Measurements from ENCODE around the gene DDB1.
A peak's percentile ranks its signal among the peaks of the same experiment; 100 is the strongest.

Gene DDB1

GRCh38 chr11:61332797-61333549 lies at the start of gene DDB1, which contains the start of gene TKFC:
Gene DDB1 (minus strand): TSS chr11:61333105. CDS start chr11:61332968, 137 bp downstream.
Gene TKFC (plus strand): TSS chr11:61333228. CDS start chr11:61334729, 1,501 bp downstream.
- peaks cover 5 to 21% (median 16%) of the 10 kb centered on the region in 5 donors for H3K36me3 ChIP-seq (ENCODE audit: control insufficient read depth in 5 of 5, insufficient read depth in 5 of 5, low read length in 5 of 5)
- peak within 1 kb of the TSS; percentile 92 to 98 (median 92) for H3K4me3 ChIP-seq (ENCODE audit: low read depth in 1 of 5, low read length in 5 of 5)
- no peaks in the 10 kb centered on the region for H3K9me3 ChIP-seq (ENCODE audit: control insufficient read depth in 5 of 5, low read length in 5 of 5)
- peak within 1 kb of the TSS; percentile 89 for H3K27ac ChIP-seq (ENCODE audit: low read depth, low read length)
- H3K4me1 ChIP-seq (ENCODE audit: control insufficient read depth in 5 of 5, insufficient read depth in 5 of 5, low read length in 5 of 5), result peaks cover 10 to 41% (median 38%) of the 10 kb centered on the region in 5 donors
- H3K9ac ChIP-seq (ENCODE audit: low read length in 5 of 5), result peak within 1 kb of the TSS; percentile 92 to 100 (median 99)
- no peaks in the 10 kb centered on the region for H3K27me3 ChIP-seq (ENCODE audit: control insufficient read depth in 5 of 5, insufficient read depth in 4 of 5, low read length in 5 of 5)

GRCh38 chr11:61380884-61381283 lies 48.0 kb upstream of the DDB1 start:
- H3K9me3 ChIP-seq (ENCODE audit: control insufficient read depth in 5 of 5, low read length in 5 of 5), result no peaks in the 10 kb centered on the region
- no peak overlapping the region for H3K9ac ChIP-seq (ENCODE audit: low read length in 5 of 5)
- peaks cover 0 to 3% (median 0%) of the 10 kb centered on the region in 5 donors for H3K36me3 ChIP-seq (ENCODE audit: control insufficient read depth in 5 of 5, insufficient read depth in 5 of 5, low read length in 5 of 5)
- H3K4me3 ChIP-seq (ENCODE audit: low read depth in 1 of 5, low read length in 5 of 5), result no peak overlapping the region
- H3K4me1 ChIP-seq (ENCODE audit: control insufficient read depth in 5 of 5, insufficient read depth in 5 of 5, low read length in 5 of 5), result peaks cover 2 to 29% (median 16%) of the 10 kb centered on the region in 5 donors
- H3K27ac ChIP-seq (ENCODE audit: low read depth, low read length), result no peak overlapping the region
- no peaks in the 10 kb centered on the region for H3K27me3 ChIP-seq (ENCODE audit: control insufficient read depth in 5 of 5, insufficient read depth in 4 of 5, low read length in 5 of 5)

DNA sequence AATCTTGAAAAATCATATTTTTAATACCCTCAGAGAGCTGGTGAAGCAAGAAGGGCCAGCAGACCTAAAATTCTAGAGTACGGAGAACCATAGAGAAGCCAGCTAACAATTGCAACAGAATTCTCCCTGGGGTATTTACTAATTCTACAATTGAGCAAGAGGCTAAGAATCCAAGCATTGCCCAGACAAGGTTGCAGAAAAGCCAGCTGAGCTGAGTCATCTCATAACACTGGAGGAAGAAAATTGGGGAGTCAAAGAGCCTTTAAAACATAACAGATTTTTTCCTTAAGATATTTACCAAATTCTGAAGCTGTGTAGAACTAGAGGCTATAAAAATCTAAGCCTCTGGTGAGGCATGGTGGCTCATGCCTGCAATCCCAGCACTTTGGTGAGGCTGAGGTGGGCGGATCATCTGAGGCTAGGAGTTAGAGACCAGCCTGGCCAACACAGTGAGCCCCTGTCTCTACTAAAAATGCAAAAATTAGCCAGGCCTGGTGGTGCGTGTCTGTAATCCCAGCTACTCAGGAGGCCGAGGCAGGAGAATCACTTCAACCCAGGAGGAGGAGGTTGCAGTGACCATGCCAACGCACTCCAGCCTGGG lies 45.9 kb upstream of the DDB1 start:
- Histone ChIP-seq H3K27ac (ENCODE audit: low read depth, low read length) (peak overlapping the region; percentile 74), H3K4me1 (ENCODE audit: control insufficient read depth in 5 of 5, insufficient read depth in 5 of 5, low read length in 5 of 5) (peaks cover 0 to 21% (median 9%) of the 10 kb centered on the region in 5 donors), H3K9me3 (ENCODE audit: control insufficient read depth in 5 of 5, low read length in 5 of 5) (no peaks in the 10 kb centered on the region)

DNA sequence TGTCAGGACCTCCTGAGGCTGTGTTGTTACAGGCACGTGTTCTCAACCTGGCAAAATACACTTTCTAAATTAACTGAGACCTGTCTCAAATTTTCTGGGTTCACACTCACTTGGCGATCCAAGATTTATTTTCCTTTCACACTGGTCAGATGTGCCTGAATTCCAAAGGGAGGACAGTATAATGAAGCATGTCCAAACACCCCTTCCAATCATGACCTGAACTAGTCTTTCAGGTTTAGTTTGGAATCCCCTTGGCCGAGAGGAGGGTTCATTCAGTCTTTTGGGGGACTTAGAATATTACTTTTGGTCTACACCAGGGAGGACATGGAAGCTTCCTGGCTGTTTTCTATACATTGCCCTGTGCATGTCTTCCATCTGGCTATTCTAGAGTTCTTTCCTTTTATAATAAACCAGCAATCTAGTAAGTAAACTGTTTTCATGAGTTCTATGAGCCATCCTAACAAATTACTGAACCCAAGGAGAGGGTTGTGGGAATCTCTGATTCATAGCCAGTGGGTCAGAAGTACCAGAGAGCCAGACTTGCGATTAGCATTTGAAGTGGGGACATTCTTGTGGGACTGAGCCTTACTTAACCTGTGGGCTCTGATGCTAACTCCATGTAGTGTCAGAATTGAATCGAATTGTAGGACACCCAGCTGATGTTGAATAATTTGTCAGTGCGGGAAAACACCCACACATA lies 44.7 kb upstream of the DDB1 start:
- H3K4me1 ChIP-seq (ENCODE audit: control insufficient read depth in 5 of 5, insufficient read depth in 5 of 5, low read length in 5 of 5), result peaks cover 0 to 21% (median 9%) of the 10 kb centered on the region in 5 donors
- H3K27me3 ChIP-seq (ENCODE audit: control insufficient read depth in 5 of 5, insufficient read depth in 4 of 5, low read length in 5 of 5), result no peaks in the 10 kb centered on the region
- peaks cover 0 to 8% (median 2%) of the 10 kb centered on the region in 5 donors for H3K36me3 ChIP-seq (ENCODE audit: control insufficient read depth in 5 of 5, insufficient read depth in 5 of 5, low read length in 5 of 5)
- no peaks in the 10 kb centered on the region for H3K9me3 ChIP-seq (ENCODE audit: control insufficient read depth in 5 of 5, low read length in 5 of 5)
- H3K4me3 ChIP-seq (ENCODE audit: low read depth in 1 of 5, low read length in 5 of 5), result no peak overlapping the region
- no peak overlapping the region for H3K9ac ChIP-seq (ENCODE audit: low read length in 5 of 5)
- H3K27ac ChIP-seq (ENCODE audit: low read depth, low read length), result peak overlapping the region; percentile 74

More for the DNA sequence above, 45.9 kb upstream of the DDB1 start:
- no peak overlapping the region for H3K4me3 ChIP-seq (ENCODE audit: low read depth in 1 of 5, low read length in 5 of 5)
- no peak overlapping the region for H3K9ac ChIP-seq (ENCODE audit: low read length in 5 of 5)
- H3K27me3 ChIP-seq (ENCODE audit: control insufficient read depth in 5 of 5, insufficient read depth in 4 of 5, low read length in 5 of 5), result no peaks in the 10 kb centered on the region
- peaks cover 0 to 8% (median 2%) of the 10 kb centered on the region in 5 donors for H3K36me3 ChIP-seq (ENCODE audit: control insufficient read depth in 5 of 5, insufficient read depth in 5 of 5, low read length in 5 of 5)

DNA sequence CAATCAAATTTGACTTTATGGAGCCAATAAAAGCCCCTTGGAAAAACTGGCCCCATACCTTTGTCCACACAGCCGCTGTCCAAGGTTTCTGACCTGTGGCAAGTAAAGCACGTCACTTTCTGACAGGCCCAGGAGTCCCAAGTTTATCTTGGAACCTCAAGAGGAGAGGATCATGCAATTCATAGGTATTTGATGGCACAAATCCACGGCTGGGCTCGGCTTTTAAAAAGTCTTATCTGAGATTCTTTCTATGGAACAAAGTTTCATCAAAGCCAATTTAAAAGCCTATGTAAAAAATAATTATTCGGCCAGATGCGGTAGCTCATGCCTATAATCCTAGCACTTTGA lies 42.8 kb upstream of the DDB1 start:
- Histone ChIP-seq H3K27me3 (ENCODE audit: control insufficient read depth in 5 of 5, insufficient read depth in 4 of 5, low read length in 5 of 5) (no peaks in the 10 kb centered on the region), H3K9me3 (ENCODE audit: control insufficient read depth in 5 of 5, low read length in 5 of 5) (no peaks in the 10 kb centered on the region), H3K9ac (ENCODE audit: low read length in 5 of 5) (no peak overlapping the region), H3K27ac (ENCODE audit: low read depth, low read length) (no peak overlapping the region), H3K4me1 (ENCODE audit: control insufficient read depth in 5 of 5, insufficient read depth in 5 of 5, low read length in 5 of 5) (peaks cover 0 to 22% (median 10%) of the 10 kb centered on the region in 5 donors), H3K36me3 (ENCODE audit: control insufficient read depth in 5 of 5, insufficient read depth in 5 of 5, low read length in 5 of 5) (peaks cover 0 to 8% (median 2%) of the 10 kb centered on the region in 5 donors), H3K4me3 (ENCODE audit: low read depth in 1 of 5, low read length in 5 of 5) (no peak overlapping the region)

- H3K27me3 ChIP-seq (ENCODE audit: control insufficient read depth in 5 of 5, insufficient read depth in 4 of 5, low read length in 5 of 5), result no peaks in the 10 kb centered on the region
Observed at GRCh38 chr11:61372659-61373420, 39.9 kb upstream of the DDB1 start.

DNA sequence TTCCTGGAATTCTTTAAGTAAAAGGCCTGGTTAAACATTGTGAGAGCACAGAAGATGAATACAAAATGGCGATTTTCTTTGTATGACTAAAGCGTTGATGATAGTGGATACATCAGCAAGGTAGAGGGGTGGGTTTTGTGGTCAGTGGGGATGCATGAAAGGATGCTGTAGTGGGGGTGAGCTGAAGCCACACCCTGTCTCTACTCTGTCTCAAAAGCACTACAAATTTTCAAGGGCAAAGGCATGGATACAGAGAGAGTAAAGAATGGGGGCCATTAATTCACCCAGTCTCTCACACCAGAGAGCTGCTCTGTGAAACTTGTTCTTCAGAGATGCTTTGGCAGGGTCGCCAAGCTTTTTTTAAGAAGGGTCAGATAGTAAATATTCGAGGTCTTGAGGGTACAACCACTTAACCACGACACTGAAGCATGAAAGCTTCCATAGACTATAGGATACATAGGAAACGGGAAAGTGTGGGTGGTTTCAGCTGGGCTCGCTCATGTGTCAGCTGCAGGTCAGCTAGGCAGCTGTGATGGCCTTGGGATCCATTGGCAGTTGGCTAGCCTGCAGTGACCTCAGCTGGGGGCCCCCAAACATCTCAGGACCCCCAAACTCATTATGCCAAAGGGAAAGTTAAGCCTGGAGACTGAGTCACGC lies 37.6 kb upstream of the DDB1 start:
- Histone ChIP-seq H3K4me3 (ENCODE audit: low read depth in 1 of 5, low read length in 5 of 5) (no peak overlapping the region), H3K4me1 (ENCODE audit: control insufficient read depth in 5 of 5, insufficient read depth in 5 of 5, low read length in 5 of 5) (peaks cover 5 to 25% (median 21%) of the 10 kb centered on the region in 5 donors), H3K9ac (ENCODE audit: low read length in 5 of 5) (no peak overlapping the region), H3K9me3 (ENCODE audit: control insufficient read depth in 5 of 5, low read length in 5 of 5) (no peaks in the 10 kb centered on the region), H3K27me3 (ENCODE audit: control insufficient read depth in 5 of 5, insufficient read depth in 4 of 5, low read length in 5 of 5) (no peaks in the 10 kb centered on the region), H3K36me3 (ENCODE audit: control insufficient read depth in 5 of 5, insufficient read depth in 5 of 5, low read length in 5 of 5) (peaks cover 7 to 50% (median 41%) of the 10 kb centered on the region in 5 donors), H3K27ac (ENCODE audit: low read depth, low read length) (peak overlapping the region; percentile 85)

More at GRCh38 chr11:61372659-61373420, 39.9 kb upstream of the DDB1 start:
- H3K4me3 ChIP-seq (ENCODE audit: low read depth in 1 of 5, low read length in 5 of 5), result no peak overlapping the region
- no peaks in the 10 kb centered on the region for H3K9me3 ChIP-seq (ENCODE audit: control insufficient read depth in 5 of 5, low read length in 5 of 5)
- H3K9ac ChIP-seq (ENCODE audit: low read length in 5 of 5), result no peak overlapping the region
- H3K4me1 ChIP-seq (ENCODE audit: control insufficient read depth in 5 of 5, insufficient read depth in 5 of 5, low read length in 5 of 5), result peaks cover 6 to 26% (median 24%) of the 10 kb centered on the region in 5 donors
- no peak overlapping the region for H3K27ac ChIP-seq (ENCODE audit: low read depth, low read length)
- H3K36me3 ChIP-seq (ENCODE audit: control insufficient read depth in 5 of 5, insufficient read depth in 5 of 5, low read length in 5 of 5), result peaks cover 0 to 30% (median 21%) of the 10 kb centered on the region in 5 donors

- Histone ChIP-seq H3K4me1 (ENCODE audit: control insufficient read depth in 5 of 5, insufficient read depth in 5 of 5, low read length in 5 of 5) (peaks cover 5 to 25% (median 21%) of the 10 kb centered on the region in 5 donors), H3K27ac (ENCODE audit: low read depth, low read length) (peak overlapping the region; percentile 85), H3K4me3 (ENCODE audit: low read depth in 1 of 5, low read length in 5 of 5) (no peak overlapping the region), H3K9me3 (ENCODE audit: control insufficient read depth in 5 of 5, low read length in 5 of 5) (no peaks in the 10 kb centered on the region), H3K36me3 (ENCODE audit: control insufficient read depth in 5 of 5, insufficient read depth in 5 of 5, low read length in 5 of 5) (peaks cover 7 to 49% (median 41%) of the 10 kb centered on the region in 5 donors), H3K9ac (ENCODE audit: low read length in 5 of 5) (no peak overlapping the region), H3K27me3 (ENCODE audit: control insufficient read depth in 5 of 5, insufficient read depth in 4 of 5, low read length in 5 of 5) (no peaks in the 10 kb centered on the region)
Observed at GRCh38 chr11:61369372-61370348, 36.8 kb upstream of the DDB1 start.

Data from subcutaneous abdominal adipose tissue (tissue), 5 donors.